Fibroblast of peridontal ligament (primary cell): ENCODE results near the gene RIPPLY3.

Source experiments
- DNase-seq: peaks from one replicate; pipeline ENCODE4 v3.0.0-alpha.2; 2010; ENCODE audit errors: extremely low read depth

RIPPLY3 gene

GRCh38 chr21:37061926-37062592 is 55.6 kb downstream of the RIPPLY3 start:
- DNase-seq = peak; percentile 86

DNA sequence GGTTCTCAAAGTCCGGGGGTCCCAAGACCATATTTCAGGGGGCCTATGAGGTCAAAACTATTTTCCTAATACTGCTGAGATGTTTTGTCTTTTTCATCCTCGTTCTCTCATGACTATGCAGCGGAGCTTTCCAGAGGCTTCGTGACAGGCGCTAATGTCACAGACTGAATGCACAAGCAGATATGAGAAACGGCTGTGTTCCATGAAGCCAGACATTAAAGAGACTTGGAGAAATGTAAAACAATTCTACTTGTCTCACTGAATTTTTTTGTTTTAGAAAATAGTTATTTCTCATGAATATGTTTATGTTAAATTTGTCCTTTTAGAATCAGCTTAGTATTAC is 56.1 kb downstream of the RIPPLY3 start:
- DNase-seq = no peak

GRCh38 chr21:37063433-37063832 is 56.9 kb downstream of the RIPPLY3 start:
- DNase-seq = peak; percentile 60

DNA sequence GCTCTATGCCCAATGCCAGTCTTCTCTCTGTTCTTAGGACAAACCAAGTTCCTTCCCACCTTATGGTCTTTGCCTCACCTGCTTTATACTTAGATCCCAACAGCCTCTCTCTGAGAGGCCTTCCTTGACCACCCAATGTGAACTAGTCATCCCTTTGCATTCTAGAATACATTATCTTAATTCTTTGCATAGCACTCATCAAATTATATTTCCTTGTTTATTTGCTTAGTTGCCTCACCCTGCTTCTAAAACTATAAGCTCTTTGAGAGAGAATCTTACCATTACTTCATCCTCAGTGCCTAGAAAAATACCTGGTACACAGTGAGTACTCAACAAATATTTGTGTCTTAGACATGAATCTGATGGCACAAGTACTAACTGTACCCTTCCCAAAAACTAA is 58.3 kb downstream of the RIPPLY3 start:
- peak; percentile 20 for DNase-seq

GRCh38 chr21:37065561-37066177 is 59.2 kb downstream of the RIPPLY3 start:
- no peak for DNase-seq
